Muscle of leg (tissue), 16 donors: ENCODE data around the gene ORMDL3. TPM values are rescaled to one million over a fixed set of nuclear protein-coding genes. Genes with fewer than 3 reads are reported as not detected.

Experiments used
- DNase-seq: peaks from one replicate; pipeline ENCODE4 v3.0.0; 2013
- H3K27ac ChIP-seq: one replicate; pipeline ENCODE4 v1.5.1; 2013; ENCODE audit warnings: mild to moderate bottlenecking, low read length, control low read depth
- H3K27me3 ChIP-seq: one replicate; pipeline ENCODE4 v1.6.1; 2013; ENCODE audit warnings: low read length; ENCODE audit not compliant: control insufficient read depth, insufficient read depth
- H3K36me3 ChIP-seq: one replicate; pipeline ENCODE4 v1.6.1; 2013; ENCODE audit warnings: low read length; ENCODE audit not compliant: control insufficient read depth, insufficient read depth
- H3K4me1 ChIP-seq: one replicate; pipeline ENCODE4 v1.6.1; 2013; ENCODE audit warnings: low read length; ENCODE audit not compliant: control insufficient read depth, insufficient read depth
- H3K4me3 ChIP-seq: one replicate; pipeline ENCODE4 v1.5.1; 2013; ENCODE audit warnings: low read length, control low read depth
- H3K9me3 ChIP-seq: replicated peaks from 2 replicates; pipeline ENCODE4 v1.6.1; 2013; ENCODE audit warnings: low read depth, low read length; ENCODE audit not compliant: control insufficient read depth
- WGBS: methylation state at CpG from one replicate; pipeline ENCODE4 v1.1.5; 2013; ENCODE audit warnings: missing lambda C conversion rate; ENCODE audit not compliant: insufficient coverage; 5-methylcytosine and 5-hydroxymethylcytosine counted together
- long read RNA-seq, 11 donors: transcript quantifications; one replicate each; lab custom pipeline, GENCODE V29; 2026
- polyA plus RNA-seq, 8 donors: library from polyadenylated mRNA; unstranded; fragments of 120-200 nt; gene quantifications; one replicate each; pipeline versions ENCODE4 v1.2.1 to v1.2.3, GENCODE V29; 2013; ENCODE audit warnings: inconsistent platforms in 1 of 8, low replicate concordance in 1 of 8; ENCODE audit not compliant: insufficient read length in 8 of 8, insufficient read depth in 1 of 8
- total RNA-seq: library from RNA; stranded (reverse); fragments of 120-200 nt; gene quantifications from one replicate; pipeline ENCODE4 v1.2.4, GENCODE V29; 2013

The ORMDL3 gene, protein sequence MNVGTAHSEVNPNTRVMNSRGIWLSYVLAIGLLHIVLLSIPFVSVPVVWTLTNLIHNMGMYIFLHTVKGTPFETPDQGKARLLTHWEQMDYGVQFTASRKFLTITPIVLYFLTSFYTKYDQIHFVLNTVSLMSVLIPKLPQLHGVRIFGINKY
- 55.6 TPM for total RNA-seq
- polyA plus RNA-seq: 10 to 100 TPM; 32.7 to 49.8 (median 37.6) TPM
- long read RNA-seq, donor 1, partial matches to known transcripts: 0 of 7 reads
- long read RNA-seq, donor 1, other reads (novel, unspliced or antisense): 0 of 7 reads
- long read RNA-seq, donor 2, partial matches to known transcripts: 0 of 2 reads
- long read RNA-seq, donor 2, other reads (novel, unspliced or antisense): 0 of 2 reads
- long read RNA-seq, donor 3, partial matches to known transcripts: 0 of 7 reads
- long read RNA-seq, donor 3, other reads (novel, unspliced or antisense): 0 of 7 reads
- long read RNA-seq, donor 4, transcript ORMDL3-201 (4 exons, 2,111 nt): major isoform, 8 of 9 reads
- long read RNA-seq, donor 4, partial matches to known transcripts: 0 of 9 reads
- long read RNA-seq, donor 4, other reads (novel, unspliced or antisense): 0 of 9 reads
- long read RNA-seq, donor 5, transcript ORMDL3-204 (4 exons, 2,106 nt): minor isoform, 11 of 32 reads
- long read RNA-seq, donor 5, transcript ORMDL3-201 (4 exons, 2,111 nt): major isoform, 21 of 32 reads
- long read RNA-seq, donor 5, partial matches to known transcripts: 0 of 32 reads
- long read RNA-seq, donor 5, other reads (novel, unspliced or antisense): 0 of 32 reads
- long read RNA-seq, donor 6, transcript ORMDL3-204 (4 exons, 2,106 nt): minor isoform, 7 of 18 reads
- long read RNA-seq, donor 6, transcript ORMDL3-201 (4 exons, 2,111 nt): major isoform, 11 of 18 reads
- long read RNA-seq, donor 6, partial matches to known transcripts: 0 of 18 reads
- long read RNA-seq, donor 6, other reads (novel, unspliced or antisense): 0 of 18 reads
- long read RNA-seq, donor 7, transcript ORMDL3-201 (4 exons, 2,111 nt): major isoform, 14 of 24 reads
- long read RNA-seq, donor 7, transcript ORMDL3-204 (4 exons, 2,106 nt): minor isoform, 10 of 24 reads
- long read RNA-seq, donor 7, partial matches to known transcripts: 0 of 24 reads
- long read RNA-seq, donor 7, other reads (novel, unspliced or antisense): 0 of 24 reads
- long read RNA-seq, donor 8, partial matches to known transcripts: 0 of 5 reads
- long read RNA-seq, donor 8, other reads (novel, unspliced or antisense): 0 of 5 reads
- long read RNA-seq, donor 9, transcript ORMDL3-201 (4 exons, 2,111 nt): major isoform, 6 of 7 reads
- long read RNA-seq, donor 9, partial matches to known transcripts: 0 of 7 reads
- long read RNA-seq, donor 9, other reads (novel, unspliced or antisense): 0 of 7 reads
- long read RNA-seq, donor 10, transcript ORMDL3-201 (4 exons, 2,111 nt): major isoform, 9 of 10 reads
- long read RNA-seq, donor 10, partial matches to known transcripts: 0 of 10 reads
- long read RNA-seq, donor 10, other reads (novel, unspliced or antisense): 0 of 10 reads
- long read RNA-seq, donor 11, transcript ORMDL3-201 (4 exons, 2,111 nt): major isoform, 7 of 17 reads
- long read RNA-seq, donor 11, partial matches to known transcripts: 7 of 17 reads
- long read RNA-seq, donor 11, other reads (novel, unspliced or antisense): 0 of 17 reads

DNA sequence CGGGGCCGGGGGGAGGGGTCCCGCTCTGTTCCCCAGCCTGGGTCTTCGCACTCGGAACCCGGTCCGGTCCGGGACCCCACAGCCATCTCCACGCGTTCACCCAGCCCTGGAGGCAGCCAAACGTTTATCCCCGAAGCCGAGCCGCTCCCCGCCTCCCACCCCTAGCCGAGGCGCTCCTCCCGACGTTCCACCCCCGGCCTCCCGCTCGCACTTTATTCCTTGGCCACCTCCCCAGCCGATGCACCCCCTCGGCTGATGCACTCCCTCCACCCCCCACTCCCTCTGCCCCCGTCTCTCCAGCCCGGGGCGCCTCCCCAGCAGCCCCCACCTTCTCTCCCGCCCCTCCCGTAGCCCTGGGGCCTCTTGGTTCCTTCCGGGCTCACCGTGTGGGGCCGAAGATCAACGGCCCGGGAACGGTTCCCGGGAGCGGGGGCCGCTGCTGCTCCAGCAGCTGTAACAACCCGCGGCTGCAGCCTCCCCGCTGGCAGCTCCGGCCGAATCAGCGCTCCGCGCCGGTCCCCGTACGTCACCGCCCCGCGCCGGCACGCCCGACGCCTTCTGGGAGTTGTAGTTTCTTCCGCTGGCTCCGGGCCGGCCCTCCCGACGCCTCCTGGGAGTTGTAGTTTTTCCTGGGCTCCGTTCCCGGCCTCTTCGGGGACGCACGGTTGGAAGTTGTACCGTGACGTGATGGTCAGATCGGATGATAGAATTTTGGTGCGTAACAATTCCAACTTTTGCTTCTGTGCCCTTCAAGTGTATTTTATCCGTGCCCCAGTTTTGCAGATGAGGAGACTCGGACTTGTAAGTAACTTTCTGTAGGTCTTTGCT, at the start of gene ORMDL3, which contains the start of gene LRRC3C:
Gene ORMDL3 (minus strand): TSS at position 501 of the 828 bp plus-strand sequence. CDS start 3,398 bp downstream, outside the sequence.
Gene LRRC3C (plus strand): TSS at position 632 of the 828 bp plus-strand sequence. CDS start 13,792 bp downstream, outside the sequence.
- 1% methylated on average over 61 of the region's 72 CpGs for WGBS
- no peaks in the 10 kb centered on the region for H3K9me3 ChIP-seq

DNA sequence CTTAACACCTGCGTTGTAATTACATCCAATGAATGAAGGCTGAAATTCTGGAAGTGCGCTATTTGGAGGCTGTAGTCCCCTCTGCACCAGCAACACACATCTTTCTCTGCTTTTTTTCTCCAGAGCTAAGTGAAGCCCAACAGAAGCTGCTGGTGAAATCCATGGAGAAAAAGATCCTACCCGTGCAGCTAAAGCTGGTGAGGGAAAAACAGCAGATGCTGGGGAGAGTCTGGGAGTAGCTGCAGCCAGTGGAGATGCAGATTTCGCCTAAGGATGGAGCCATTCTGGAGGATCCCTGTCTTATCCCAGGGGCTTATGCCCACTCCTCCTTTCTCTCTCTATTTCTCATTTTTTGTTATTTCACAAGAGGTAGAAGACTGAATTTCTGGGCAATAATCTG, 48.4 kb upstream of the ORMDL3 start:
- Histone ChIP-seq H3K36me3 (no peaks in the 10 kb centered on the region), H3K27me3 (peaks cover 27% of the 10 kb centered on the region), H3K27ac (no peak overlapping the region), H3K4me3 (no peak overlapping the region), H3K4me1 (peaks cover 7% of the 10 kb centered on the region), H3K9me3 (no peaks in the 10 kb centered on the region)
- DNase-seq: no peak
- 30% methylated on average over 2 of the region's 4 CpGs for WGBS

More for the DNA sequence above, at the start of gene ORMDL3, which contains the start of gene LRRC3C:
- Histone ChIP-seq H3K4me3 (peak within 1 kb of the TSS; percentile 74), H3K27ac (peak within 1 kb of the TSS; percentile 91), H3K27me3 (no peaks in the 10 kb centered on the region), H3K4me1 (peaks cover 34% of the 10 kb centered on the region), H3K36me3 (peaks cover 24% of the 10 kb centered on the region)
- peak; percentile 97 for DNase-seq

DNA sequence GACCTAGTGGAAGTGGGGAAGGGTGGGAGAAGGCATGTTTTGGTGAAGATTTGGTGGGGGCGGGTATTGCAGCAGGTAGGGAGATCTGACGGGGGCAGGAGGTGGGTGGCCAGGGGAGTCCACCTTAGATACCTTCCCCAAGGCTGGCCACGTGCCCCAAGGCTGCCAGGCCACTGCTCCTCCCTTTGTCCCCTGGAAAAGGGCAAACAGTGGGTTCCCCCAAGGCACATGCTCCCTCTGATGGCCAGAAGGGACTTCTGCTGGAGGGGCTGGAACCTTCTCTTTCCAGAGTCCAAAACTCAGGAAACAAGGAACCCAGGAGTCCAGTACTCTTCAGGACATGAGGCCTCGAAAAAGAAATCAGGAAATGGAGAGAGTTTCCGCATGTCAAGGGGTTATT, 47.0 kb upstream of the ORMDL3 start:
- Histone ChIP-seq H3K4me1 (peaks cover 2% of the 10 kb centered on the region), H3K27me3 (peaks cover 35% of the 10 kb centered on the region), H3K36me3 (no peaks in the 10 kb centered on the region), H3K27ac (no peak overlapping the region), H3K4me3 (no peak overlapping the region), H3K9me3 (no peaks in the 10 kb centered on the region)
- DNase-seq: no peak
- 50% methylated on average over 1 of the region's 5 CpGs for WGBS

DNA sequence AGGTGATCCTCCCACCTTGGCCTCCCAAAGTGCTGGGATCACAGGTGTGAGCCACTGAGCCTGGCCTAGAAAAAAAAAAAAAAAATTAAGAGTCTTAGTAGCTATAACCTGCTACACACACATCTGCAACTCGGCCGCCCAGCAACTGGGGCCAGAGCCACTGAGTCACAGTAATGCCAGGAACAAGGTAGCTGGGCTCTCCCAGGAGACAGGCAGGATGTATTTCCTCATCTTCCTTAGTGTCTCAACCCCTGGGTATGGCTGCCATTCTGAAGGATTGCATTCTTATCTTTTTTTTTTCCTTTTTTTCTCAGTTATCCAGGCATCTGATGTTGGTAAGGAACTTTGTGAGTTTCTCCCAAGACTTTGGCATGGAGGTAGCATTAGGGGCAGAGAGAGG, 46.1 kb upstream of the ORMDL3 start:
- no peak for DNase-seq
- H3K4me1 ChIP-seq: no peaks in the 10 kb centered on the region
- H3K4me3 ChIP-seq: no peak overlapping the region
- H3K36me3 ChIP-seq: no peaks in the 10 kb centered on the region
- H3K9me3 ChIP-seq: no peaks in the 10 kb centered on the region
- H3K27ac ChIP-seq: no peak overlapping the region
- H3K27me3 ChIP-seq: peaks cover 40% of the 10 kb centered on the region
- WGBS: 71% methylated on average over 2 of the region's 2 CpGs

DNA sequence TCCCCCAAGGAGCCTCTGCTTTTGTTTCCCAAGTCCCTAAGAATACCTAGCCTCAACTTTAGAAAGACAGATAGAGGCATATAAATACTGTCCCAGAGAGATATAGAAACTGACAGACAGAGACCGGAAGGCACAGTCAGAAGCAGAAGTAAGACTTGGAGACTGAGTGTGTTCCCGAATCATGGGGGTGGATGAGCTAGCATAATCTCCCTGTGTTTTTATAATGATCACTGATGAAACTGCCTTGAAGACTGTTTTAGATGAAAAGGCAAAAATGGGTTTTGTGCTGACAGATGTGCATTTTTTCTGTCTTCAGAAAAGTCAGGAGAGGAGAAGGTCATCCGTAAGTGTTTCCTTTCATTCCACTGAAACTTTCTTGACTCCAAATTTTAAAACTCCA, 44.9 kb upstream of the ORMDL3 start:
- H3K27me3 ChIP-seq: peaks cover 39% of the 10 kb centered on the region

DNA sequence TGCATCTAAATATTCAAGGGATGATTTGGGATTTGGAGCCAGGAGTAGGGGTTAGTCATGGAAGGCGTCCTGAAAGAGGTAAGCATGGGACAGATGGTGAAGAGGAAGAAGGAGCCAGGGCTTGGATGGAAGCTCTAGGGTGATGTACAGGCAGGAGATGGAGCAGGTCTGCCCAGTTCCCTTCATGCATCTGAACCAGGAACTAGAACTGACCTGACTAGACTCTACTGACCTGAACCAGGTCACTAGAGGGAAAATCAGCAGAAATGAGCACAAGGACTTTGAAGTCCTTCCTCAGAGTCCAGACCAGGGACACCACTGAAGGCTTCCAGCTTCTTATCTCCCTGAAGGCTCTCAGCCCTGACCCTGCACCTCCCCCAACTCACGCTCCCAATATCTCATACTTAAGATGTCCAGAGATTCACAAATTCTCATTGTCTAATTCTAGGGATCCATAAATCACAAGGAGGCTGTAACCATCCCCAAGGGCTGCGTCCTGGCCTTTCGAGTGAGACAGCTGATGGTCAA, 43.7 kb upstream of the ORMDL3 start:
- Histone ChIP-seq H3K9me3 (no peaks in the 10 kb centered on the region), H3K27me3 (peaks cover 36% of the 10 kb centered on the region), H3K27ac (no peak overlapping the region), H3K4me1 (no peaks in the 10 kb centered on the region), H3K36me3 (no peaks in the 10 kb centered on the region), H3K4me3 (no peak overlapping the region)
- WGBS: 95% methylated on average over 3 of the region's 4 CpGs
- no peak for DNase-seq

More for the DNA sequence above, 44.9 kb upstream of the ORMDL3 start:
- Histone ChIP-seq H3K36me3 (no peaks in the 10 kb centered on the region), H3K9me3 (no peaks in the 10 kb centered on the region), H3K4me3 (no peak overlapping the region), H3K27ac (no peak overlapping the region), H3K4me1 (no peaks in the 10 kb centered on the region)
- WGBS: 33% methylated on average over 2 of the region's 3 CpGs
- peak; percentile 49 for DNase-seq

DNA sequence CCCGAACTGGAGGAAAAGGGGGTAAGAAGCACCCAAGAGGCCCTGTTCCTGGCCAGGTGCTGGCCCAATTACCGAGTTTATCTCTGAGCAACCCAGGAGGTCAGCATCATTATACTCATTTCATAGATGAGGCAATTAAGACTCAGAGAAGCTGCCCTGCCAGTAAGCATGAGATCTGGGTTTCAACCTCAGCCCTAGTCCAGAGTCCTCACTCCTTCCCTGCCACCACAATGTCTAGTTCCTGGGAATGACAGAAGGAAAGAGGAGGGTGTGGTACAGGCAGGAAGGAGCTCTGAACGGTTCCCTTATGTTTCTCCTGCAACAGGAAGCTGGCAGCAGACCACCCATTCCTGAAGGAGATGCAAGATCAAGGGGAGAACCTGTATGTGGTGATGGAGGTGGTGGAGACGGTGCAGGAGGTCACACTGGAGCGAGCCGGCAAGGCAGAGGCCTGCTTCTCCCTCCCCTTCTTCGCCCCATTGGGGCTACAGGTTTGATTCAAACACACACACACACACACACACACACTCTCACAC, 42.8 kb upstream of the ORMDL3 start:
- Histone ChIP-seq H3K27me3 (peaks cover 37% of the 10 kb centered on the region), H3K4me3 (no peak overlapping the region), H3K4me1 (no peaks in the 10 kb centered on the region), H3K27ac (no peak overlapping the region), H3K9me3 (no peaks in the 10 kb centered on the region), H3K36me3 (no peaks in the 10 kb centered on the region)
- WGBS: 40% methylated on average over 3 of the region's 7 CpGs
- DNase-seq: no peak

DNA sequence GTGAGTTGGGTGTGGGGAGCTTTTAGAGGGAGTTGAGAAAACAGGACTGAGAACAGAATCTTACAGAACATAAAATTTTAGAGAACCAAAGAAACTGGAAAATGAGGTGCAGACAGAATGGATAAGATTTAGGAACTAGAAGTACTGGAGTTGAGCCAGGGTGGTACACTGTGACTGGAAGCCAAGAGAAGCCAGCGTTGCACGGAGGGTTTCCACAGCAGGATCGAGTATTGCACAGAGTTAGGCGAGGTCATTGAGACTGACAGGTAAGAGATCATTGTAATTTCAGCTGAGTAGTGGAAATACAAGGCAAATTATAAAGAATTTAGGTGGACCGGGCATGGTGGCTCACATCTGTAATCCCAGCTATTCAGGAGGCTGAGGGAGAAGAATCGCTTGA, 42.0 kb upstream of the ORMDL3 start:
- WGBS: 70% methylated on average over 6 of the region's 6 CpGs
- no peak overlapping the region for H3K27ac ChIP-seq
- H3K9me3 ChIP-seq: no peaks in the 10 kb centered on the region
- H3K36me3 ChIP-seq: no peaks in the 10 kb centered on the region
- no peak for DNase-seq
- H3K4me1 ChIP-seq: no peaks in the 10 kb centered on the region
- H3K27me3 ChIP-seq: peaks cover 37% of the 10 kb centered on the region
- H3K4me3 ChIP-seq: no peak overlapping the region
